HepG2 (cell line): ENCODE data around the gene H6PD. TPM values are rescaled to one million over a fixed set of nuclear protein-coding genes. Genes with fewer than 3 reads are reported as not detected.

Source experiments
- ATAC-seq: fragments of 200-7000 bp; cut with Tn5 transposase; 3 replicates; pipeline ENCODE4 v1.9.1; 2020; ENCODE audit warnings: mild to moderate bottlenecking, moderate library complexity
- BruUV-seq: library from RNA; stranded (reverse); fragments of 400-500 nt; replicated peaks from 2 replicates; lab custom pipeline; 2021; lab: Mats Ljungman, UMichigan
- CTCF ChIA-PET: fragments of 300-600 bp; formaldehyde crosslinking; extraction: SDS; loops from one replicate; lab custom pipeline; 2021; ENCODE audit warnings: low total read pairs, inconsistent platforms, low intra/inter-chr PET ratio; lab: Yijun Ruan, JAX
- POLR2A ChIA-PET: fragments of 350-600 bp; sonication (Branson Sonifier 250); formaldehyde crosslinking; loops from one replicate; lab custom pipeline; 2020; ENCODE audit warnings: antibody characterized with exemption, inconsistent platforms; lab: Yijun Ruan, JAX
- DNase-seq: peaks from one replicate; pipeline ENCODE4 v3.0.0-alpha.2; 2015; ENCODE audit warnings: low spot score
- FAIRE-seq: peaks from 3 replicates; lab custom pipeline; 2011; peaks lifted over from hg19 to GRCh38; lab: Jason Lieb, UNC
- H2AFZ ChIP-seq: one replicate; pipeline ENCODE4 v1.6.1; 2011; ENCODE audit warnings: low read length, inconsistent platforms
- H3K27ac ChIP-seq: fragments of 300-600 bp; 3 replicates; pipeline ENCODE4 v1.8.0; 2011; ENCODE audit warnings: mixed run types, mild to moderate bottlenecking, mixed read lengths, low read length, inconsistent platforms; ENCODE audit not compliant: insufficient read depth; ENCODE audit errors: extremely low read length
- H3K27me3 ChIP-seq, 2 experiments: fragments of 200-600 bp in 1 of 2; 2 replicates in 1 of 2; 3 replicates in 1 of 2; pipeline versions ENCODE4 v1.6.0 to v1.8.0; 2011; ENCODE audit warnings: low read length in 2 of 2, mild to moderate bottlenecking in 2 of 2, moderate library complexity in 2 of 2, inconsistent platforms in 1 of 2; ENCODE audit not compliant: insufficient read depth in 2 of 2, control insufficient read depth in 1 of 2
- H3K36me3 ChIP-seq, 2 experiments: fragments of 200-600 bp in 1 of 2; replicated peaks in 1 of 2; 2 replicates in 1 of 2; 3 replicates in 1 of 2; pipeline versions ENCODE4 v1.5.1 to v1.8.0; 2011; ENCODE audit warnings: low read length in 2 of 2, inconsistent platforms in 1 of 2; ENCODE audit not compliant: insufficient read depth in 2 of 2, control insufficient read depth in 1 of 2
- H3K4me1 ChIP-seq: 2 replicates; pipeline ENCODE4 v1.5.1; 2012; ENCODE audit warnings: low read length, inconsistent platforms; ENCODE audit not compliant: insufficient read depth
- H3K4me2 ChIP-seq: 2 replicates; pipeline ENCODE4 v1.6.0; 2011; ENCODE audit warnings: low read depth, low read length, inconsistent platforms
- H3K4me3 ChIP-seq, 3 experiments: fragments of 200-600 bp in 1 of 3; sonication (generic), shearing (Covaris generic) in 1 of 3; replicated peaks in 1 of 3; 2 replicates each; pipeline ENCODE4 v1.5.1; 2011 to 2016; ENCODE audit warnings: low read length in 3 of 3, inconsistent platforms in 2 of 3, low read depth in 2 of 3, mild to moderate bottlenecking in 2 of 3, control low read depth in 1 of 3, mixed read lengths in 1 of 3; ENCODE audit not compliant: insufficient read depth in 1 of 3
- H3K79me2 ChIP-seq: one replicate; pipeline ENCODE4 v1.6.1; 2011; ENCODE audit warnings: low read length, inconsistent platforms; ENCODE audit not compliant: insufficient read depth
- H3K9ac ChIP-seq: 2 replicates; pipeline ENCODE4 v1.6.0; 2011; ENCODE audit warnings: mild to moderate bottlenecking, low read depth, low read length, inconsistent platforms; ENCODE audit not compliant: insufficient read depth
- H3K9me3 ChIP-seq: 2 replicates; pipeline ENCODE4 v1.5.1; 2012; ENCODE audit warnings: mild to moderate bottlenecking, low read length
- H4K20me1 ChIP-seq: 2 replicates; pipeline ENCODE4 v1.6.0; 2011; ENCODE audit warnings: inconsistent platforms, mild to moderate bottlenecking, low read length, moderate library complexity; ENCODE audit not compliant: insufficient read depth
- AHDC1 ChIP-seq: sonication (generic); formaldehyde crosslinking; IDR thresholded peaks from 2 replicates; pipeline ENCODE4 v1.5.1; 2020; ENCODE audit warnings: mild to moderate bottlenecking, missing genetic modification reagents, borderline replicate concordance
- HNF4A ChIP-seq: sonication (generic); formaldehyde crosslinking; IDR thresholded peaks from 2 replicates; pipeline ENCODE4 v1.4.0; 2020; ENCODE audit warnings: missing genetic modification reagents
- JDP2 ChIP-seq: sonication (generic); formaldehyde crosslinking; IDR thresholded peaks from 2 replicates; pipeline ENCODE4 v1.8.1; 2022; ENCODE audit warnings: missing genetic modification reagents, borderline replicate concordance
- JUND ChIP-seq: sonication (generic); formaldehyde crosslinking; IDR thresholded peaks from 2 replicates; pipeline ENCODE4 v1.8.0; 2022; ENCODE audit warnings: mild to moderate bottlenecking, missing genetic modification reagents
- KLF6 ChIP-seq: IDR thresholded peaks from 2 replicates; pipeline ENCODE4 v1.8.0; 2016; ENCODE audit warnings: missing biosample characterization, missing genetic modification reagents
- MNT ChIP-seq: fragments of 450-650 bp; IDR thresholded peaks from 2 replicates; pipeline ENCODE4 v1.6.1; 2016
- MTA1 ChIP-seq: sonication (generic); formaldehyde crosslinking; IDR thresholded peaks from 2 replicates; pipeline ENCODE4 v1.4.0; 2020; ENCODE audit warnings: missing genetic modification reagents, mild to moderate bottlenecking, borderline replicate concordance
- NRL ChIP-seq: sonication (generic); formaldehyde crosslinking; IDR thresholded peaks from 2 replicates; pipeline ENCODE4 v1.5.0; 2020; ENCODE audit warnings: missing genetic modification reagents, mild to moderate bottlenecking, moderate library complexity, borderline replicate concordance
- PHF20 ChIP-seq: sonication (generic); formaldehyde crosslinking; IDR thresholded peaks from 2 replicates; pipeline ENCODE4 v1.5.0; 2020; ENCODE audit warnings: mild to moderate bottlenecking, missing genetic modification reagents
- RXRB ChIP-seq: IDR thresholded peaks from 2 replicates; pipeline ENCODE4 v1.6.1; 2016; ENCODE audit warnings: borderline replicate concordance, missing genetic modification reagents, missing compliant biosample characterization
- SETDB1 ChIP-seq: sonication (generic); formaldehyde crosslinking; IDR thresholded peaks from 2 replicates; pipeline ENCODE4 v1.5.1; 2020; ENCODE audit warnings: missing genetic modification reagents, mild to moderate bottlenecking, borderline replicate concordance
- TGIF2 ChIP-seq: IDR thresholded peaks from 2 replicates; pipeline ENCODE4 v1.6.1; 2016; ENCODE audit warnings: control low read depth, missing compliant biosample characterization
- YEATS4 ChIP-seq: sonication (generic); formaldehyde crosslinking; IDR thresholded peaks from 2 replicates; pipeline ENCODE4 v1.4.0; 2020; ENCODE audit warnings: missing genetic modification reagents, borderline replicate concordance
- ZBTB7A ChIP-seq: sonication (generic); formaldehyde crosslinking; IDR thresholded peaks from 2 replicates; pipeline ENCODE4 v1.8.0; 2022; ENCODE audit warnings: mild to moderate bottlenecking, missing genetic modification reagents
- WGBS: methylation state at CpG from one replicate; pipeline ENCODE4 v1.1.6; 2017; ENCODE audit warnings: low lambda C conversion rate; 5-methylcytosine and 5-hydroxymethylcytosine counted together
- in situ Hi-C: cut with HindIII; loops from 2 replicates; pipeline ENCODE4 v1.10.0; 2017; ENCODE audit warnings: low pct_unique_long_range_greater_than_20kb; ENCODE audit not compliant: extremely low pct_ligation_motif_present
- intact Hi-C: fragments of 100-400 bp; cut with micrococcal nuclease; formaldehyde crosslinking; loops from one replicate; pipeline ENCODE4 v1.10.0; 2022; ENCODE audit not compliant: unreplicated experiment
- polyA plus RNA-seq, 8 experiments: library from polyadenylated mRNA; depleted of rRNA in 3 of 8; stranded (reverse) in 7 of 8; unstranded in 1 of 8; fragments of >200 nt; fragmentation: Illumina TruSeq in 4 of 8; extraction: Trizol in 4 of 8; gene quantifications; 2 replicates each; pipeline versions ENCODE4 v1.2.1 to v1.2.3, GENCODE V29; 2011 to 2016; ENCODE audit warnings: low read depth in 4 of 8, missing spikeins in 1 of 8, mixed read lengths in 1 of 8; ENCODE audit not compliant: insufficient read depth in 1 of 8
- total RNA-seq, 5 experiments: library from RNA; depleted of rRNA; stranded (reverse); fragments of >200 nt; fragmentation: Illumina TruSeq; extraction: Trizol; gene quantifications; 2 replicates each; pipeline ENCODE4 v1.2.3, GENCODE V29; 2016; ENCODE audit warnings: low read depth in 1 of 5

H6PD gene
- total and polyA plus RNA-seq, 2 of the 13 experiments (the other 11 are each of a cell fraction or from before 2014, with no cell fraction given) = 9.3 to 14.1 TPM

DNA sequence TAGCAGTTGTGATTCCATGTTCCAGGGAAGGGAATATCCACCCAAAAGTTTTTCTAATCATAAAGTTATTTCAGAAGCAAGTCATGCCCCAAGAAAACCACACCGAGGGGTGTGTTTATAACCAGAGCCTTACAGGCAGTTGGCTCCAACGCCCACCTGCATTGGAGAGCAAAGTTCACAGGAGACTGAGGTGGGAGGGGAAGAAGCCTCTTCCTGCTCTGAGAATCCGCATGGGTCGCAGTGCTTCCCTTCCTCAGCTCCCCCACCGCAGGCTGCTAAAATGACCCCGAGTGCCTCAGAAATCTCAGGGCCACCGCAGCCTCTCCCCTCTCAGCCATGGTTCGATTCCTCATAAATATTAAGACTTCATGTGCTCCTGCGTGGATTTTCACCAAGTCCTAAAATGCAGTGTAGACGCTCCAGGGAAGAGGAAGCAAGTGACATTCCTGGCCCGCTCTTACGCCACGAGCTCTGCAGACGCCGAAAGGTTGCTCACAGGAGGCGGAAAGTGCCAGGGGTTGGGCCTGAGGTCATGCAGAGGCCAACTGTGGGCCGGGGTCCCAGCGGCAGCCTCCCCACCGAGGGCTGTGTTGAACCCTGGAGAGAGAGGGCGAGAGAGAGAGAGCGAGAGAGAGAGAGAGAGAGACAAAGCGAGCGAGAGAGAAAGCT is 44.7 kb downstream of the H6PD start (continued):
- no peak for TF ChIP-seq JDP2 (CRISPR knock-in tag)
- TF ChIP-seq KLF6 (CRISPR knock-in tag) = 0 out of 2 replicates have a peak, but pooled peaks have one; percentile 25
- TF ChIP-seq ZBTB7A = 0 out of 2 replicates have a peak, but pooled peaks have one; percentile 31
- peak; percentile 47; the same call in 1 of the 2 replicates for TF ChIP-seq MTA1 (CRISPR knock-in tag)
- 0 out of 2 replicates have a peak, but pooled peaks have one; percentile 35 for TF ChIP-seq TGIF2

DNA sequence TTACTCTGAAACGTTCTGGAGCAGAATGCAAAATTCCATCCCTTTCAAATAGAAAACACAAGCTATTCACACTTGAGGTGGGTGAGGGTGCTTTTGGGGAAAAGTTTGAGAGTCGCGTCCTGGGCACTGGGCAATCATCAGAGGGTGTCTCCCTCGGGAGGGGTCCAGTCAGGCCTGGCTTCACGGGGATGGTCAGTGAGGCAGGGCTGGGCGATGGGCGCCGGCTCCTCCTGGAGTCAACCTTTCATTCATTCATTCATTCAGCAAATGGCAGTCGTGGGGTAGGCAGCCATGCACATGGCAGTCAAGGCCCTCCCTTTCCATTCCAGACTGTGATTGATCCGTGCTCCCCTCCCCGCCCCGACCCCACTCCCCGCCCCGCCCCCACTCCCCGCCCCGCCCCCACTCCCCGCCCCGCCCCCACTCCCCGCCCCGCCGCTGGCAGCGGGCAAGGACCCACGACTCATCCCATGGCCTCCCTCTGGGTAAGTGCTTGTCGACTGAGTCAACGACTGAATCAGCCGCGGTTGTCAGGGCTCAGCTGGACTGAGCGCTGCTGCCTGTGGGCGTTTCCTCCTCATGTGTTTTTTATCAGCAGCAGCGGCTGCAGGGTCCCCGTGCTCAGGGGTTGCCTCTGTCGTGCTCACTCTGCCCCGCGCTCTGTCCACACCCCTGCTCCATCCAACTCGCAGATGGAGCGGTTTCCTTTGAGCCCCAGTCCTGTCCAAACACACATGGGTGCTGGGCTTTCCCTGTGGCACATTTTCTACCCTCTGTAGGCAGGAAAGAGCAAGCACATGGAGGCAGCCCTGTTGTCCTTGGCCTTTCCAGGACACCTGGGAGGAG is 45.7 kb downstream of the H6PD start:
- H4K20me1 ChIP-seq = no peaks in the 10 kb centered on the region
- no peaks in the 10 kb centered on the region for H3K36me3 ChIP-seq
- ChIA-PET POLR2A (interaction anchor here (1.0 to 2.4 kb wide), 7 partner anchors 9 to 149 kb away, joined by 3 to 15 read pairs (median 5); partner anchors contain the start of gene H6PD), CTCF (no interaction called here)
- H2AFZ ChIP-seq = no peak overlapping the region
- intact Hi-C loops (no loop called here), in situ Hi-C loops (no loop called here)
- peak; percentile 58 for ATAC-seq
- H3K4me2 ChIP-seq = peak overlapping the region; percentile 91
- WGBS = 19% methylated on average over 11 of the region's 36 CpGs
- no peaks in the 10 kb centered on the region for H3K79me2 ChIP-seq
- H3K27ac ChIP-seq = peak overlapping the region; percentile 27
- DNase-seq = peak; percentile 35
- H3K4me1 ChIP-seq = peaks cover 50% of the 10 kb centered on the region
- BruUV-seq = no TSS peak
- peak overlapping the region; percentile 53 for H3K9ac ChIP-seq
- FAIRE-seq = no peak
- peak overlapping the region; percentile 29 to 67 (median 53) for H3K4me3 ChIP-seq
- no peaks in the 10 kb centered on the region for H3K27me3 ChIP-seq
- no peaks in the 10 kb centered on the region for H3K9me3 ChIP-seq
- TF ChIP-seq NRL = no peak
- no peak for TF ChIP-seq JUND (CRISPR knock-in tag)
- TF ChIP-seq RXRB (CRISPR knock-in tag) = no peak
- 0 out of 2 replicates have a peak, but pooled peaks have one; percentile 33 for TF ChIP-seq YEATS4 (CRISPR knock-in tag)
- no peak for TF ChIP-seq SETDB1 (CRISPR knock-in tag)
- TF ChIP-seq HNF4A (CRISPR knock-in tag) = 0 out of 2 replicates have a peak, but pooled peaks have one; percentile 48
- TF ChIP-seq AHDC1 (CRISPR knock-in tag) = no peak
- TF ChIP-seq PHF20 (CRISPR knock-in tag) = no peak
- peak; percentile 51 for TF ChIP-seq MNT
